K562 (cell line): ENCODE measurements around the gene PAF1. TPM values are rescaled to one million over a fixed set of nuclear protein-coding genes. Genes with fewer than 3 reads are reported as not detected.

Experiments
- ATF6 ChIP-seq: sonication (generic); formaldehyde crosslinking; IDR thresholded peaks from 2 replicates; pipeline ENCODE4 v1.4.0; 2020; ENCODE audit warnings: mild to moderate bottlenecking, missing genetic modification reagents
- BRF1 ChIP-seq: IDR thresholded peaks from 3 replicates; pipeline ENCODE4 v1.6.1; 2011; ENCODE audit warnings: borderline replicate concordance, mild to moderate bottlenecking; ENCODE audit not compliant: insufficient read length; ENCODE audit errors: extremely low read depth
- ESRRA ChIP-seq: fragments of 450-650 bp; IDR thresholded peaks from 2 replicates; pipeline ENCODE4 v1.6.1; 2014; ENCODE audit warnings: low read depth, mild to moderate bottlenecking, moderate library complexity, borderline replicate concordance
- HBP1 ChIP-seq: fragments of 450-650 bp; formaldehyde crosslinking; IDR thresholded peaks from 2 replicates; pipeline ENCODE4 v1.4.0; 2022; ENCODE audit warnings: missing genetic modification characterization
- HOMEZ ChIP-seq: fragments of 250-450 bp; sonication (Bioruptor Pico); IDR thresholded peaks from 2 replicates; pipeline ENCODE4 v1.4.0; 2020; ENCODE audit warnings: mild to moderate bottlenecking, moderate library complexity
- PHF20 ChIP-seq: fragments of 450-650 bp; IDR thresholded peaks from 2 replicates; pipeline ENCODE4 v1.6.1; 2018; ENCODE audit not compliant: partially characterized antibody
- SMARCC2 ChIP-seq: fragments of 450-650 bp; IDR thresholded peaks from 2 replicates; pipeline ENCODE4 v1.6.1; 2017; ENCODE audit warnings: antibody characterized with exemption, moderate library complexity, mild to moderate bottlenecking, low read depth
- ZNF12 ChIP-seq: sonication (generic); formaldehyde crosslinking; IDR thresholded peaks from 2 replicates; pipeline ENCODE4 v1.4.0; 2020; ENCODE audit warnings: mild to moderate bottlenecking, missing genetic modification reagents
- ZNF165 ChIP-seq: fragments of 250-450 bp; sonication (Bioruptor Pico); IDR thresholded peaks from 2 replicates; pipeline ENCODE4 v1.4.0; 2020; ENCODE audit warnings: borderline replicate concordance
- ZNF354B ChIP-seq: fragments of 250-450 bp; sonication (Bioruptor Pico); IDR thresholded peaks from 2 replicates; pipeline ENCODE4 v1.4.0; 2020
- ZNF449 ChIP-seq: fragments of 250-450 bp; sonication (Bioruptor Pico); IDR thresholded peaks from 2 replicates; pipeline ENCODE4 v1.8.0; 2022; ENCODE audit warnings: moderate library complexity, mild to moderate bottlenecking, inconsistent platforms
- polyA plus RNA-seq, 8 experiments: library from polyadenylated mRNA; depleted of rRNA in 4 of 8; stranded (reverse) in 5 of 8; unstranded in 3 of 8; fragments of >200 nt; fragmentation: Nextera tagmentation in 2 of 8; fragmentation: Illumina TruSeq in 1 of 8; extraction: Ambion mirVana in 2 of 8; extraction: Trizol in 1 of 8; gene quantifications; 2 replicates each; pipeline versions ENCODE4 v1.2.1 to v1.2.3, GENCODE V29; 2011 to 2014; ENCODE audit warnings: inconsistent platforms in 1 of 8, missing spikeins in 1 of 8
- total RNA-seq, 7 experiments: library from RNA; depleted of rRNA in 6 of 7; stranded (reverse); fragments of >200 nt in 6 of 7; fragmentation: Illumina TruSeq in 2 of 7; extraction: Trizol in 2 of 7; gene quantifications; 2 replicates each; pipeline versions ENCODE4 v1.2.1 to v1.2.3, GENCODE V29; 2011 to 2021; ENCODE audit warnings: low replicate concordance in 1 of 7
- TF ChIP-seq, protein P1 (sequence below): fragments of 450-650 bp; IDR thresholded peaks from 2 replicates; pipeline ENCODE4 v1.6.1; 2017; ENCODE audit warnings: antibody characterized with exemption

Gene PAF1
- total and polyA plus RNA-seq, 9 of the 15 experiments (the other 6 are each of a cell fraction or from before 2014, with no cell fraction given), result 1.5 to 45.0 (median 33.8) TPM

- TF ChIP-seq ZNF449 (CRISPR knock-in tag) (no peak), BRF1 (no peak), ZNF165 (CRISPR knock-in tag) (no peak), ZNF12 (CRISPR knock-in tag) (0 out of 2 replicates have a peak, but pooled peaks have one; percentile 37), ATF6 (peak; percentile 80; the same call in 1 of the 2 replicates), HBP1 (CRISPR knock-in tag) (0 out of 2 replicates have a peak, but pooled peaks have one; percentile 13), ESRRA (peak; percentile 60; the same call in 1 of the 2 replicates), SMARCC2 (no peak), PHF20 (no peak), HOMEZ (no peak), ZNF354B (CRISPR knock-in tag) (no peak)
- TF ChIP-seq, protein P1, sequence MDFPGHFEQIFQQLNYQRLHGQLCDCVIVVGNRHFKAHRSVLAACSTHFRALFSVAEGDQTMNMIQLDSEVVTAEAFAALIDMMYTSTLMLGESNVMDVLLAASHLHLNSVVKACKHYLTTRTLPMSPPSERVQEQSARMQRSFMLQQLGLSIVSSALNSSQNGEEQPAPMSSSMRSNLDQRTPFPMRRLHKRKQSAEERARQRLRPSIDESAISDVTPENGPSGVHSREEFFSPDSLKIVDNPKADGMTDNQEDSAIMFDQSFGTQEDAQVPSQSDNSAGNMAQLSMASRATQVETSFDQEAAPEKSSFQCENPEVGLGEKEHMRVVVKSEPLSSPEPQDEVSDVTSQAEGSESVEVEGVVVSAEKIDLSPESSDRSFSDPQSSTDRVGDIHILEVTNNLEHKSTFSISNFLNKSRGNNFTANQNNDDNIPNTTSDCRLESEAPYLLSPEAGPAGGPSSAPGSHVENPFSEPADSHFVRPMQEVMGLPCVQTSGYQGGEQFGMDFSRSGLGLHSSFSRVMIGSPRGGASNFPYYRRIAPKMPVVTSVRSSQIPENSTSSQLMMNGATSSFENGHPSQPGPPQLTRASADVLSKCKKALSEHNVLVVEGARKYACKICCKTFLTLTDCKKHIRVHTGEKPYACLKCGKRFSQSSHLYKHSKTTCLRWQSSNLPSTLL, result no peak
Measured at GRCh38 chr19:39430675-39431593, 40.0 kb upstream of the PAF1 start (continued).
